Stimulated activated CD4-positive, alpha-beta T cell treated with anti-CD3 and anti-CD28 coated beads, Interleukin-2, amount 100 ng/mL, for 48 hours (primary cell): ENCODE measurements around the gene RBBP8.
A peak's percentile ranks its signal among the peaks of the same experiment; 100 is the strongest.

Experiments
- DNase-seq, 2 donors: peaks; one replicate each; pipeline ENCODE4 v3.0.0-alpha.2; 2020

RBBP8 gene

GRCh38 chr18:23066060-23066459 lies 132.9 kb downstream of the RBBP8 start:
- no peak for DNase-seq

- DNase-seq = no peak
Observed at GRCh38 chr18:23066504-23067039, 133.4 kb downstream of the RBBP8 start.

GRCh38 chr18:23067236-23067635 lies 134.1 kb downstream of the RBBP8 start:
- DNase-seq = no peak

- no peak for DNase-seq
Observed at GRCh38 chr18:23068011-23068410, 134.9 kb downstream of the RBBP8 start.

- DNase-seq = no peak
Observed at GRCh38 chr18:23068570-23069310, 135.6 kb downstream of the RBBP8 start.

GRCh38 chr18:23069481-23069880 lies 136.4 kb downstream of the RBBP8 start:
- no peak for DNase-seq

GRCh38 chr18:23069898-23070297 lies 136.8 kb downstream of the RBBP8 start:
- DNase-seq = no peak

GRCh38 chr18:23071285-23071684 lies 138.2 kb downstream of the RBBP8 start:
- peak; percentile 41 to 46 for DNase-seq

- DNase-seq = no peak
Observed at GRCh38 chr18:23072079-23072478, 139.0 kb downstream of the RBBP8 start.

GRCh38 chr18:23073996-23074606 lies 141.0 kb downstream of the RBBP8 start:
- DNase-seq = no peak
